Neural progenitor cell (in vitro differentiated cells): Measurements from ENCODE around the gene PTPRN2.

Experiments used
- EZH2 ChIP-seq: fragments of 200-600 bp; sonication (generic); IDR thresholded peaks from 2 replicates; pipeline ENCODE4 v1.6.1; 2017; ENCODE audit warnings: antibody characterized with exemption, mild to moderate bottlenecking, moderate library complexity
- EZH2phosphoT487 ChIP-seq: fragments of 200-600 bp; sonication (generic); IDR thresholded peaks from 2 replicates; pipeline ENCODE4 v1.6.1; 2017; ENCODE audit warnings: antibody characterized with exemption
- TF ChIP-seq, protein P1 (sequence below): fragments of 200-600 bp; sonication (generic); IDR thresholded peaks from 2 replicates; pipeline ENCODE4 v1.5.1; 2017; ENCODE audit warnings: antibody characterized with exemption, mild to moderate bottlenecking

DNA sequence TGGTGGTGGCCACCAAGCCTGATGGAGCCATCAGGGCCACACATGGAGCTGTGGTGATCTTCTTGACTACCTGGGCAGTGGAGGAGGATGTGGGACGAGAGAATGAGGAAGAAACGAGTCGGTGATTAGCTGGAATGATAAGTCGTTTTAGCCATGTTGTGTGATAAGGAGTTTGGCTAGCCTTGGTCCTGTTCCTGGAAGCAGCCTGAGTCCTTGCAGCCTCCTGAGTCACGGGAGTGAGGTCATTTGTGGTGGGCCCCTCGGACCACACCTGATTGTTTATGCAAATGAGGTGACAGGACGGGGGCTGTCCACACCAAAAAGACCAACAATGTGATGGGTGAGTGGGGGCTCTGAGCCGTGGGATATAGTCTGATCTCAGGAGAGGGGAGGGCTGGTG lies 554.4 kb downstream of the PTPRN2 start:
- TF ChIP-seq, protein P1, sequence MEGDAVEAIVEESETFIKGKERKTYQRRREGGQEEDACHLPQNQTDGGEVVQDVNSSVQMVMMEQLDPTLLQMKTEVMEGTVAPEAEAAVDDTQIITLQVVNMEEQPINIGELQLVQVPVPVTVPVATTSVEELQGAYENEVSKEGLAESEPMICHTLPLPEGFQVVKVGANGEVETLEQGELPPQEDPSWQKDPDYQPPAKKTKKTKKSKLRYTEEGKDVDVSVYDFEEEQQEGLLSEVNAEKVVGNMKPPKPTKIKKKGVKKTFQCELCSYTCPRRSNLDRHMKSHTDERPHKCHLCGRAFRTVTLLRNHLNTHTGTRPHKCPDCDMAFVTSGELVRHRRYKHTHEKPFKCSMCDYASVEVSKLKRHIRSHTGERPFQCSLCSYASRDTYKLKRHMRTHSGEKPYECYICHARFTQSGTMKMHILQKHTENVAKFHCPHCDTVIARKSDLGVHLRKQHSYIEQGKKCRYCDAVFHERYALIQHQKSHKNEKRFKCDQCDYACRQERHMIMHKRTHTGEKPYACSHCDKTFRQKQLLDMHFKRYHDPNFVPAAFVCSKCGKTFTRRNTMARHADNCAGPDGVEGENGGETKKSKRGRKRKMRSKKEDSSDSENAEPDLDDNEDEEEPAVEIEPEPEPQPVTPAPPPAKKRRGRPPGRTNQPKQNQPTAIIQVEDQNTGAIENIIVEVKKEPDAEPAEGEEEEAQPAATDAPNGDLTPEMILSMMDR, result no peak
- TF ChIP-seq EZH2phosphoT487 (no peak), EZH2 (no peak)
